Activated CD4-positive, alpha-beta T cell treated with anti-CD3 and anti-CD28 coated beads for 4 hours (primary cell): ENCODE measurements around the gene SMC1B.
A peak's percentile ranks its signal among the peaks of the same experiment; 100 is the strongest.

Source experiments
- DNase-seq, 2 donors: peaks; one replicate each; pipeline ENCODE4 v3.0.0-alpha.2; 2020

The SMC1B gene

DNA sequence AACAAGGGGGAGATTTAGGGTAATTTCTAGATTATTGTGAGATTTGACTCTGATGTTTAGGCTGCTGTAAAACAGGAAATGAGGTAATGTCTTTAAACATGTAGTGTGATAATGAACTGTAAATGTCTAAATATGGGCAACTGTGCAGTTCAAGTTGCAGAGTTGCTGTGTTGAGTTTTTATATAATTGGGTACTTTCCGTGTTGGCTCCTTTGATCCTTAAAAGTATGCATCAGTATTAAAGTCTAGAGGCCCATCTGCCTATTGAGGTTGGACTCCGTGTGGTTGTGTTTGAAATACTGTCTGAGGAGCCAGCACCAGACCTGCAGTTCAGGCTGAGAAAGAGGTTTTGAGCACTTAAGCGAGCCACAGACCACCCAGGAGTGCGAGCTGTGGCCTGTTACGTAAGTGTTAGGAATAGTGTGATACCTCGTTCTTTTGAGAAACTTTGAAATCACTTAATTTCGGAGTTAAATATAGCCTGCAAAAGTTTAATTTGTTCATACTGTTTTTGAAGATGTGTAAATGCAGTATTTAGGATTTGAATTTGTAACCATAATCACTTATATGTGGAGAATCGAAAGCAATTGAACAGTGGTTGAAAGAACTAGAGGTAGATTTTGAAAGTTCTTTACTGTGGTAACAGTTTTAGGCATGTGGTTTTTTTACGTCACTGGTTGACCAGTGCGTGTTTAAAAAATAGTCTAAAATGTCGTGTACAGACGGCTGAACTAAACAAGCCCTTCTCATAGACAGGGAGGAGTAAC lies 94.7 kb downstream of the SMC1B start:
- peak; percentile 31 to 43 for DNase-seq

DNA sequence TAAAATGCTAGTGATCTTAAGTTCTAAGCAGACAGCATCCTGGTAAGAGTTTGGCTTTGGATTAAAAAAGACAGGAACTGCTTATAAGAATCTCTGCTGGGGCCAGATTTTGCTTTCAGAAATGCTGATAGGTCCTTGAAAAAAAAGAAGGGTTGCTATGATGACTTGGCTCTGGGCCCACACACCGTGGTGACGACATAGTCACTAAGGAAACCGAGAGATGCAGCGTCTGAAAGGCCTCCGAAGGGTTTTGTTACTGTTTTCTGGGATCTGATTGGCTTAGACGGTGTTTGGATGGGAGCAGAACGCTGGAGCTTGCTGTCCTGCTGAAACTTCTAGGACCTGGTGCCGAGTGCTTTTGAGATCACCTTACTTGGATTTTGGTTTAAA lies 95.2 kb downstream of the SMC1B start:
- peak; percentile 86 to 87 for DNase-seq

- DNase-seq, result peak in 1 of 2 donors; percentile 28
Measured at GRCh38 chr22:45317551-45318167, 95.7 kb downstream of the SMC1B start.

GRCh38 chr22:45316796-45317526 lies 96.4 kb downstream of the SMC1B start:
- DNase-seq, result no peak

- DNase-seq, result no peak
Measured at GRCh38 chr22:45314786-45315185, 98.6 kb downstream of the SMC1B start.

- DNase-seq, result no peak
Measured at GRCh38 chr22:45314054-45314721, 99.2 kb downstream of the SMC1B start.

DNA sequence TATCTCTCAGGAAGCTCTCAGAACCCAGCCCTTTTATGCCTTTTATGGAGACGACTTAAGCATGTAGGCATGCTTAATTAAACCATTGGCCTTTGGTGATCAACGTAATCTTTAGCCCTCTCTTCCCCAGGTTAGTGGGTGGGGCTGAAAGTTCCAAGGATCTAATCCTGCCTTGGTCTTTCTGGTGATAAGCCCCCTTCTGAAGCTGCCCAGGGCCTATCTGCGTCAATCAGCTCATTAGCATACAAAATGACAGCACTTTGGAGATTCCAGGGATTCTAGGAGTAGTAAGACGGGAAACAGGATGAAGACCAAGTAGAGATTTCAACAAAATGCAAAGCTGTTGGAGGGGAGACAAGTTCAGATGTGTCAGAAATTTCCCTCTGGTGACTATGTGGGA lies 100.5 kb downstream of the SMC1B start:
- DNase-seq, result no peak

DNA sequence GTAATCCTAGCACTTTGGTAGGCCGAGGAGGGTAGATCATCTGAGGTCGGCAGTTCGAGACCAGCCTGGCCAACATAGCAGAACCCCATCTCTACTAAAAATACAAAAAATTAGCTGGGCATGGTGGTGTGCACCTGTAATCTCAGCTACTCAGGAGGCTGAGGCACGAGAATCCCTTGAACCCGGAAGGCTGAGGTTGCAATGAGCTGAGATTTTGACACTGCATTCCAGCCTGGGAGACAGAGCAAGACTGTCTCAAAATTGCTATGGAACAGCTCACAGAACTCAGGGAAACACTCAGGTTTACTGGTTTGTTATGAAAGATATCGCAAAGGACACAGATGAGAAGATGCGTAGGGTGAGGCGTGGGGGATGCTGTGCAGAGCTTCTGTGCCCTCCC lies 101.0 kb downstream of the SMC1B start:
- no peak for DNase-seq

DNA sequence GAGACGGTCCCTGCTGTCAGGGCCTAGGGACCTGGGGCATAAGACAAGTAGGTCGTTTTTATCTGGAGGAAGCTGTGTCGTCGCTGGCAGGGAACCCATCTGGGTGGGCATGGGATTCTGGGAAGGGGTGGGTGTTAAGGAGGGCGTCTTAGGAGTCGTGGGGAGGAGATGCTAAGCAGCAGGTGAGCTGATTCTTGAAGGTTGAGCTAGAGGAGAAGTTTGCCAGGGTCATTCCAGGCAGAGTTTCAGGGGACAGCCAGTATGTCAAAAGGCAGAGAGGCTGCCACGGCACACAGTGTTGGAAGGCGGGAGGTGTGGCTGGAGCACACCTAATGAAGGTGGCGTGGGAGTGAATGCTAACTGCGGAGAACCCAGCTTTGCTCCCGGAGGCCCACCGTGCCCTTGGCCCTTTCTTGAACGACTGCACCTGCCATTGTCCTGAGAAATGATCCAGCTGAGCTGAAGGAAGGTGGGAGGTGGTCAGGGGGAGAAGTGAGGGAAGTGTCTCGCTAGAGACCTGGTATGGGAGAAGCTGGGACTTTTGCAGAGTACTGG lies 102.3 kb downstream of the SMC1B start:
- DNase-seq, result no peak

DNA sequence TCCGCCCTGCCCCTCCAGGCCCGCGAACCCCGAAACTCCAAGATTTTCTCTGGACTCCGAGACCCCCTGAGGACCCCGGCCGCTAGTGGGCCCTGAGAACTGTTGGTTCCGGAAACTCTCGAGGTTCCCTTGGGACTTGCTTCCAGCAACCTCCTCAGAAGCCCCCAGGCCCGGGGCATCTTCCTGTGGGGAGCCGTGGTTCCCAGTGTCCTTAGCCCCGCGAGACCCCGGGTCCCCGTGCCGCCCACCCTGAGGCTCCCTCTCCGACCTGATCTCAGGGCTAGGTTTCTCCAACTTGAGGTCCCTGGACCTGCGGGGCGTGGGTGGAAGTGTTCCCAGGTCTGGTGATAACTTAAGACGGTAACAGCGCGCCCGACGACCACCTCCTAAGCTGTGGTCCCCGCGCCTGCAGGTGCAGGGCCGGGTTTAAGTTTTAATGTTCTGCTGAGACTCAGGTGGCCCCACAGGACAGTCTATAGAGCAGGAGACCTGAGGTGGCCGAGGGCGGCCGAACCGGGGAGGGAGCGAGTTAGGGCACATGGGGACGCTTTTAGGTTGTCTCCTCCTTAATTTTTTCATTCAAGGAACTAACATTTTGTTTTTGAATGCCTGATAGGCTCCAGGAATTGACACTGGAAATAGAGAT lies 102.9 kb downstream of the SMC1B start:
- DNase-seq, result no peak

GRCh38 chr22:45309422-45310227 lies 103.8 kb downstream of the SMC1B start, which contains the start of gene FAM118A:
Gene FAM118A (plus strand): TSS chr22:45309934. CDS start chr22:45322380, 12,446 bp downstream.
- DNase-seq, result peak; percentile 95 to 98

DNA sequence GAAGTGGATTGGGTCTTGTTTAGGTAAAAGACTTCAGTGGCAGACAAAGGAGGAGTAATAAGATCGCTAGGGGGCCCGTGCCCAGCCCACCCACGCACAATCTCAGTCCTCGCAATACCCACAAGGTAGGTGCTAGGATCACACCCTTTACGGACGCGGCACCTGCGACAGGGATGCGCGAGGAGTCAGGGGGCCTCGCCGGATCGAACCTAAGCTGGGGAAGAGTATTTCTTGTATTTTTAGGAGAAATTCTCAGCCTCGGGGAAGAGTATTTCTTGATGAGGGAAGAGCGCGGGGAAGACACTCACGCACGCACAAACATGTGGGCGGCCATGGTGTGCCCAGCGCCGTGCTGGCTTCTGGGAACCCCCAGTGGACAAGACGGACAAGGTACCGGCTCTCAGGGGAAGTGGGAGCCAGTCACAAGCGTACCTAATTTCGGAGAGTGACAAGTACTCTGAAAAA lies 104.4 kb downstream of the SMC1B start:
- DNase-seq, result peak in 1 of 2 donors; percentile 14

DNA sequence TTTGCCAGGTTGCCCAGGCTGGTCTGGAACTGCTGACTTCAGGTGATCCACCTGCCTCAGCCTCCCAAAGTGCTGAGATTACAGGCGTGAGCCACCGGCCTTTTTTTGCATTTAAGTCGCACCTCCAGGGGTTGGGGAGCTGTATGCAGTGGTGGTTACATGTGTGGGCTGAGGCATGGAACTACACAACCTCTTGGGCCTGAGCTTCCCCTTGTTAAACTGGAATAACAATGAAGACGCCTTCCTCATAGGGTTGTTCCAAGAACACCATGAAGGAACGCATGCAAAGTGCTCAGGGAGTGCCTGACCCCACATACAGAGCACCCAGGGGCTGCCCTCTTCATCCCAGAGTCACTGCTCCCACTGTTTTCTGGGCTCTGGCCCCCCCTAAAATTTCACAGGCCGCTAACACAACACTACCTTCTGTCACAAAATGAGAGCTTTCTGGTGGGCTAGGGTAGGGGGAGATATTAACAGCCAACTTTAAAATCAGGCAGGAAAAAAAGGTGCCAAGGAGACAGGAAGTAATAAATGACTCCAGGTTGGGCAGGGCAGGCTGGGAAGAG lies 104.9 kb downstream of the SMC1B start:
- DNase-seq, result no peak

DNA sequence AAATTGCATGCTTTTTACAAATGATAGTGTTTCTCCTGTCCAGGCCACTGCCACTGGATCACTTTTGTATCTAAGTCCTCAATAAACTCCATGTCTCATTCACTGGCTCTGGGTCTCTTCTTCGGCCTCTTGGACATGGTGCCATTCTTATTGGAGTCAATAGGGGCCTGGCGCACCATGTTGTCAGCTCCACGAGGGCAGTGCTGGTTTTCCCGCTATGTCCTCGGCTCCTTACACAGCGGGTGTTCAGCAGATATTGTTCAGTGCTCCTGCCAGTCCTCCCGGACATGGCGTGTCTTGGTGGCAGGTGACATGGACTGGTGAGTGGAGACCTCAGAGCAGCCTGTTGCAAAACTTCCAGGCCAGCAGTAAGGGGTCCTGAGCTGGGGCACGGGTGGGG lies 107.3 kb downstream of the SMC1B start:
- DNase-seq, result no peak

DNA sequence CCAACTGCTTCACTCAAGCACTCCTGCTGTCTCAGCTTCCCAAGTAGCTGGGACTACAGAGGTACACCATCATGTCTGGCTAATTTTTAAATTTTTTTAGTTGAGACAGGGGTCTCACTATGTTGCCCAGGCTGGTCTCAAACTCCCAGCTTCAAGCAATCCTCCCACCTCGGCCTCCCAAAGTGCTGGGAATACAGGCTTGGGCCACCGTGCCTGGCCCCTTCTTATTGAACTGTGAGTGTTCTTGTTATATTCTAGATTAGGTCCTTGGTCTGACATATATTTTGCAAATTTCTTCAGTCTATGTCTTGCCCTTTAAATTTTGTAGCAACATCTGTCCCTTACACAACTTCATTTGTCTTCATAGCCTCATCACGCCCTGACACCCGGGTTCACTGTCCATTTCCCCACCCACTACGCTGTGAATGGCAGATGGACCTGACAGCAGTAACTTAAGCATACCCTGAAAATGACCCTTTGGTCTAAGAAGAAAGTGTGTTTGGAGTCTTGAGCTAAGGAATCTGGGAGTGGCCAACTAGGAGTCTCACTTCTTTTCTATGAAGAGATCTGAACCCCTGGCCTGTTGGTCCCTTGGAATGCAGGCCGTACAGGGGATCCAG lies 107.8 kb downstream of the SMC1B start:
- no peak for DNase-seq

DNA sequence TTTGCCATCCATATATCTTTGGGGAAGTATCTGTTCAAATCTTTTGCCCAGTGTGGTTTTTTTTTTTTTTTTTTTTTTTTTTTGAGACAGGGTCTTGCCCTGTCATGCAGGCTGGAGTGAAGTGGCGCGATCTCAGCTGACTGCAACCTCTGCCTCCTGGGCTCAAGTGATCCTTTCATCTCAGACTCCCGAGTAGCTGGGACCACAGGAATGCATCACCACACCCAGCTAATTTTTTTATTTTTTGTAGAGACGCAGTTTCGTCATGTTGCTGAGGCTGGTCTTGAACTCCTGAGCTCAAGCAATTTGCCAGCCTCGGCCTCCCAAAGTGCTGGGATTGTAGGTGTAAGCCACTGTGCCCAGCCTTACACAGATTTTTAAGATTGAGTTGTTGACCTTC lies 108.4 kb downstream of the SMC1B start:
- DNase-seq, result no peak

DNA sequence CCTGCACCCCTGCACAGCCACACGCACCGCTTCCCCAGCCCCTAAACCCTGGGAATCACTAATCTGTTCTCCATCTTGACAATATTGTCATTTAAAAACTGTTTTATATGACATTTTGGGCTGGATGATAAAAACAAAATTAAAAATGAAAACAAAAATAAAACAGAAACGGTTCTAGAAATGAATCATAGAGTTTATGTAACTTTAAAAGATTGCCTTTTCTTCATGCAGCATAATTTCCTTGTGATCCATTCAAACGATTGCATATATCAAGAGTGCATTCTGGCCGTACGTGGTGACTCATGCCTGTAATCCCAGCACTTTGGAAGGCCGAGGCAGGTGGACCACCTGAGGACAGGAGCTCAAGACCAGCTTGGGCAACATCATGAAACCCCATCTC lies 110.2 kb downstream of the SMC1B start:
- no peak for DNase-seq

DNA sequence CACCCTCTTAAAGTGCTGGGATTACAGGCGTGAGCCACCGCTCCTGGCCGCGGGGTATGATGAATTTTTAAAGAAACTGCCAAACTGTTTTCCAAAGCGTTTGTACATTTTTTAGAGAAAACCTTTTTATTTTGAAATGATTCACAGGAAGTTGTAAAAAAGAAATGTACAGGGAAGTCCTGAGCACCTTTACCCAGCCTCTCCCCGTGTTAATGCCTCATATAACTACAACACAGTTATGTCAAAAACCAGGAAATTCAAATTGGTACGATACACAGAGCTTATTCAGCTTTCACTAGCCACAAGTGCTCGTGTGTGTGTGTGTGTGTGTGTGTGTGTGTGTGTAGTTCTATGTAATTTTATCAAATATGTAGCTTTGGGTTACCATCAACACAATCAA lies 110.6 kb downstream of the SMC1B start:
- DNase-seq, result no peak

- no peak for DNase-seq
Measured at GRCh38 chr22:45298934-45299505, 114.4 kb downstream of the SMC1B start.

DNA sequence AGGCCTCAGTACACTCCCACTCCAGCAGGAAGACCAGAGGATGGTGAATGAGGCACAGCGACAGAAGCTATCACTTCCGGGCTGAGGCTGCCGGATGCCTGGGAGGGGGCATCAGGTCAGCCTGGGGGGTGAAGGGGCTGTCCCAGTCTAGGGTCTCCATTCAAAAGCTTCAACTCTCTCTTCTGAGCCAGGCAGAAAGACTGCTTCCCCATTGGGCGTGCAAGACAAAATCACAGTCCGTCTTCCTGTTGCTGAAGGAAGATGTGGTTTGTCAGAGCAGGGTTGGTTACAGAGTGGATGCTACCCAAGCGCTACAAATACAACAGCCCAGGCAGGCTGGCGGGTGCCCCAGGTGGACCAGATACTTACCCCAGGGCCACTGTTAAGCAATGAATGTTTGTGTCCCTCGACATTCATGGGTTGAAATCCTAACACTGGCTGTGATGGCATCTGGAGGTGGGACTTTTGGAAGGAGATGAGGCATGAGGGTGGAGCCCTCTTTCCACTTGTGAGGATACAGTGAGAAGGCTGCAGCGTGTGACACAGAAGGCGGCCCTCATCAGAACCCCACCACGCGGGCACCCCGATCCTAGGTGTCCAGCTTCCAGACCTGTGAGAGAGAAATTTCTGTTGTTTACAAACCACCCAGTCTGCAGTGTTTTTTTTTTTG lies 116.6 kb downstream of the SMC1B start:
- DNase-seq, result peak in 1 of 2 donors; percentile 15
